ENCODE data around the gene MEI1.
"Not testable (repeated sequence)": the region's sequence is repeated elsewhere in the genome, so short reads cannot be mapped to it uniquely, and the experiment has no call there.

The MEI1 gene

DNA sequence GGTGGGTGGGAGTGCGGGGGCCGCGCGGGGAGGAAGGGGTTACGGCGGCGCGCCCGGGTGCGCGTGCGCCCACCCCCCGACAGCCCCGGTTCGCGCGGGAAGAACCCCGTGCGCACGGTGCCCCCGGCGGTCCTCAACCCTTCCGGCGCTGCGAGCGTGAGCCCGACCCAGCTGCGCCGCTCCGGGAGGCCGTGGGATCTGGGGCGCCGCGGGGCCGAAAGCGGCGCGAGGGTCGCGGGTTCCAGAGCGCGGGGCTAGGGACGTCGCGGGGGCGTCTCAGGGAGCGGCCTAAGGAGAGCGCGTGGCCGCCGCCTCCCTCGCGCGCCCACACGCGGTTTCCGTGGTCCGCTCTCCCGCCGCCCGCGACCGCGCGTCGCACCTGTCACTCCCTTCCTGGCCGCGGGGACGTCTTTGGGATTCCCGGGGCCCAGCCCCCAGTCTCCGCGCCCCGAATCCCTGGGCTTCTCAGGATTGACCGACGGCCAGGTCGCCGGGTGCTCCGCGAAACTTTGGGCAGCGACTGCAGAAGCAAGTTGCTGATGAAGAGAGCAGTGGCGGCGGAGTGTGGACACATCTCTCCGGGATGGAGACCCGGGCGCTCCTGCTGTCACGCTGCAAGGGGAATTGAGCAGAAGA, 134.2 kb downstream of the MEI1 start:
- Histone ChIP-seq H3K4me2 (ENCODE audit: low read depth, low read length) (peak overlapping the region; percentile 68), H2AFZ (ENCODE audit: low read length) (no peak overlapping the region), H4K20me1 (ENCODE audit: insufficient read depth, low read length) (peaks cover 12% of the 10 kb centered on the region; the same call in 1 of the 2 replicates), H3K27me3 (replicated peaks; ENCODE audit: insufficient read depth, low read length) (no peaks in the 10 kb centered on the region), H3K9me2 (replicated peaks; ENCODE audit: insufficient read depth, low read length) (no peaks in the 10 kb centered on the region), H3K27ac (ENCODE audit: low read length) (peak overlapping the region; percentile 74), H3K9me3 (replicated peaks; ENCODE audit: insufficient read depth, low read length) (no peaks in the 10 kb centered on the region), H3K4me1 (ENCODE audit: low read length) (peaks cover 28% of the 10 kb centered on the region), H3K79me2 (ENCODE audit: low read length) (peaks cover 58% of the 10 kb centered on the region), H3F3A (ENCODE audit: insufficient read depth, low read length) (peaks cover 25% of the 10 kb centered on the region), H3K9ac (ENCODE audit: low read length) (peak overlapping the region; percentile 96), H3K4me3 (ENCODE audit: low read length) (peak overlapping the region; percentile 71), H3K36me3 (replicated peaks; ENCODE audit: insufficient read depth, low read length) (peaks cover 10% of the 10 kb centered on the region; the same call in 1 of the 2 replicates)
- TF ChIP-seq, protein P1, sequence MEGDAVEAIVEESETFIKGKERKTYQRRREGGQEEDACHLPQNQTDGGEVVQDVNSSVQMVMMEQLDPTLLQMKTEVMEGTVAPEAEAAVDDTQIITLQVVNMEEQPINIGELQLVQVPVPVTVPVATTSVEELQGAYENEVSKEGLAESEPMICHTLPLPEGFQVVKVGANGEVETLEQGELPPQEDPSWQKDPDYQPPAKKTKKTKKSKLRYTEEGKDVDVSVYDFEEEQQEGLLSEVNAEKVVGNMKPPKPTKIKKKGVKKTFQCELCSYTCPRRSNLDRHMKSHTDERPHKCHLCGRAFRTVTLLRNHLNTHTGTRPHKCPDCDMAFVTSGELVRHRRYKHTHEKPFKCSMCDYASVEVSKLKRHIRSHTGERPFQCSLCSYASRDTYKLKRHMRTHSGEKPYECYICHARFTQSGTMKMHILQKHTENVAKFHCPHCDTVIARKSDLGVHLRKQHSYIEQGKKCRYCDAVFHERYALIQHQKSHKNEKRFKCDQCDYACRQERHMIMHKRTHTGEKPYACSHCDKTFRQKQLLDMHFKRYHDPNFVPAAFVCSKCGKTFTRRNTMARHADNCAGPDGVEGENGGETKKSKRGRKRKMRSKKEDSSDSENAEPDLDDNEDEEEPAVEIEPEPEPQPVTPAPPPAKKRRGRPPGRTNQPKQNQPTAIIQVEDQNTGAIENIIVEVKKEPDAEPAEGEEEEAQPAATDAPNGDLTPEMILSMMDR (IDR thresholded peaks at IDR 0.05; ENCODE audit: low read length), result no peak
- TF ChIP-seq EZH2 (optimal IDR thresholded peaks at IDR 0.05; ENCODE audit: low read depth, low read length) (no peak), EZH2phosphoT487 (IDR thresholded peaks at IDR 0.05; ENCODE audit: low read length) (no peak)
- DNase-seq, result peak; percentile 50

- peak overlapping the region; percentile 68 for H3K4me2 ChIP-seq (ENCODE audit: low read depth, low read length)
- H3K9me3 ChIP-seq (replicated peaks; ENCODE audit: insufficient read depth, low read length), result no peaks in the 10 kb centered on the region
- peaks cover 10% of the 10 kb centered on the region; the same call in 1 of the 2 replicates for H3K36me3 ChIP-seq (replicated peaks; ENCODE audit: insufficient read depth, low read length)
- peaks cover 20% of the 10 kb centered on the region for H3K4me1 ChIP-seq (ENCODE audit: low read length)
- DNase-seq, result peak; percentile 43
- H3K9ac ChIP-seq (ENCODE audit: low read length), result peak overlapping the region; percentile 96
- TF ChIP-seq EZH2 (optimal IDR thresholded peaks at IDR 0.05; ENCODE audit: low read depth, low read length), result no peak
- TF ChIP-seq EZH2phosphoT487 (IDR thresholded peaks at IDR 0.05; ENCODE audit: low read length), result no peak
- TF ChIP-seq, protein P1 (IDR thresholded peaks at IDR 0.05; ENCODE audit: low read length), result no peak
- H4K20me1 ChIP-seq (ENCODE audit: insufficient read depth, low read length), result peaks cover 16% of the 10 kb centered on the region; the same call in 1 of the 2 replicates
- H3K79me2 ChIP-seq (ENCODE audit: low read length), result peaks cover 66% of the 10 kb centered on the region
- H2AFZ ChIP-seq (ENCODE audit: low read length), result no peak overlapping the region
- peak overlapping the region; percentile 74 for H3K27ac ChIP-seq (ENCODE audit: low read length)
- H3K4me3 ChIP-seq (ENCODE audit: low read length), result peak overlapping the region; percentile 71
- H3F3A ChIP-seq (ENCODE audit: insufficient read depth, low read length), result peaks cover 21% of the 10 kb centered on the region
- no peaks in the 10 kb centered on the region for H3K27me3 ChIP-seq (replicated peaks; ENCODE audit: insufficient read depth, low read length)
- H3K9me2 ChIP-seq (replicated peaks; ENCODE audit: insufficient read depth, low read length), result no peaks in the 10 kb centered on the region
Measured at GRCh38 chr22:41834005-41834944, 135.0 kb downstream of the MEI1 start.

DNA sequence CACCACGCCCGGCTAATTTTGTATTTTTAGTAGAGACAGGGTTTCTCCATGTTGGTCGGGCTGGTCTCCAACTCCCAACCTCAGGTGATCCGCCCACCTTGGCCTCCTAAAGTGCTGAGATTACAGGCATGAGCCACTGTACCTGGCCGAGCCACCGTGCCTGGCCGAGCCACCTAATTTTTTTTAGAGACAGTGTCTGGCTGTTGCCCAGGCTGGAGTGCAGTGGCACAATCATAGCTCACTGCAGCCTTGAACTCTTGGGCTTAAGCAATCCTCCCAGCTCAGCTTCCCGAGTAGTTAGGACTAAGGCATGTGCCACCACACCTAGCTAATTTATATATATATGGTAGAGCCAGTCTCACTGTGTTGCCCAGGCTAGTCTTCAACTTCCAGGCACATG, 136.2 kb downstream of the MEI1 start:
- H3K4me2 ChIP-seq (ENCODE audit: low read depth, low read length), result not testable (repeated sequence)
- H4K20me1 ChIP-seq (ENCODE audit: insufficient read depth, low read length), result peaks cover 24% of the 10 kb centered on the region

More for the DNA sequence above, 136.2 kb downstream of the MEI1 start:
- H3K9me3 ChIP-seq (replicated peaks; ENCODE audit: insufficient read depth, low read length); H3K27ac ChIP-seq (ENCODE audit: low read length); H3K4me3 ChIP-seq (ENCODE audit: low read length); H3K9me2 ChIP-seq (replicated peaks; ENCODE audit: insufficient read depth, low read length); H3K9ac ChIP-seq (ENCODE audit: low read length); H2AFZ ChIP-seq (ENCODE audit: low read length); H3K27me3 ChIP-seq (replicated peaks; ENCODE audit: insufficient read depth, low read length); DNase-seq: not testable (repeated sequence)
- Histone ChIP-seq H3K79me2 (ENCODE audit: low read length) (peaks cover 78% of the 10 kb centered on the region), H3F3A (ENCODE audit: insufficient read depth, low read length) (peaks cover 21% of the 10 kb centered on the region), H3K4me1 (ENCODE audit: low read length) (peaks cover 19% of the 10 kb centered on the region), H3K36me3 (replicated peaks; ENCODE audit: insufficient read depth, low read length) (peaks cover 10% of the 10 kb centered on the region; the same call in 1 of the 2 replicates)
